NCI-H2196 treated with DMSO at 0.1 percent for 48 hours (cell line): ENCODE results near the gene ASB3.
A peak's percentile ranks its signal among the peaks of the same experiment; 100 is the strongest.
"Not testable (repeated sequence)": the region's sequence is repeated elsewhere in the genome, so short reads cannot be mapped to it uniquely, and the experiment has no call there.

Source experiments
- DNase-seq: peaks from one replicate; lab custom pipeline; 2025; ENCODE audit not compliant: unreplicated experiment; lab: John Stamatoyannopoulos, UW

ASB3 gene

GRCh38 chr2:53787614-53788289 is 999 bp upstream of the ASB3 start:
- DNase-seq = no peak

GRCh38 chr2:53786352-53786704 is 425 bp downstream of the ASB3 start:
- no peak for DNase-seq

GRCh38 chr2:53785366-53785765 is 1.4 kb downstream of the ASB3 start:
- DNase-seq = no peak

- DNase-seq = no peak
These were observed 2.3 kb downstream of the ASB3 start for GRCh38 chr2:53784436-53784835.

- DNase-seq = no peak
These were observed 4.1 kb downstream of the ASB3 start for GRCh38 chr2:53782676-53783075.

GRCh38 chr2:53780056-53780455 is 6.7 kb downstream of the ASB3 start:
- no peak for DNase-seq

GRCh38 chr2:53778536-53779162 is 8.1 kb downstream of the ASB3 start:
- no peak for DNase-seq

- no peak for DNase-seq
These were observed 9.6 kb downstream of the ASB3 start for GRCh38 chr2:53777134-53777533.

GRCh38 chr2:53770264-53770663 is 16.5 kb downstream of the ASB3 start:
- DNase-seq = no peak

GRCh38 chr2:53769318-53769945 is 17.3 kb downstream of the ASB3 start:
- DNase-seq = no peak

GRCh38 chr2:53768242-53768542 is 18.6 kb downstream of the ASB3 start:
- DNase-seq = no peak

- peak; percentile 27 for DNase-seq
These were observed 19.1 kb downstream of the ASB3 start, which contains the start of gene CHAC2 for GRCh38 chr2:53767405-53768241. TSS of gene CHAC2 (plus strand) at chr2:53767804. CDS start at chr2:53767887, 83 bp downstream.

- DNase-seq = no peak
These were observed 21.0 kb downstream of the ASB3 start for GRCh38 chr2:53765767-53766166.

- not testable (repeated sequence) for DNase-seq
These were observed 29.5 kb downstream of the ASB3 start for GRCh38 chr2:53757206-53757605.

GRCh38 chr2:53756644-53757043 is 30.1 kb downstream of the ASB3 start:
- DNase-seq = no peak

- no peak for DNase-seq
These were observed 31.6 kb downstream of the ASB3 start for GRCh38 chr2:53755121-53755520.

GRCh38 chr2:53753041-53753440 is 33.7 kb downstream of the ASB3 start:
- no peak for DNase-seq

GRCh38 chr2:53752385-53752784 is 34.4 kb downstream of the ASB3 start:
- no peak for DNase-seq

GRCh38 chr2:53751728-53752127 is 35.0 kb downstream of the ASB3 start:
- DNase-seq = no peak

GRCh38 chr2:53750041-53750768 is 36.5 kb downstream of the ASB3 start:
- DNase-seq = no peak
